Measurements from ENCODE around the gene FHOD3. TPM values are rescaled to one million over a fixed set of nuclear protein-coding genes. Genes with fewer than 3 reads are reported as not detected.

Gene FHOD3
- total and polyA plus RNA-seq, 7 donors: 5.4 to 98.2 (median 20.2) TPM

DNA sequence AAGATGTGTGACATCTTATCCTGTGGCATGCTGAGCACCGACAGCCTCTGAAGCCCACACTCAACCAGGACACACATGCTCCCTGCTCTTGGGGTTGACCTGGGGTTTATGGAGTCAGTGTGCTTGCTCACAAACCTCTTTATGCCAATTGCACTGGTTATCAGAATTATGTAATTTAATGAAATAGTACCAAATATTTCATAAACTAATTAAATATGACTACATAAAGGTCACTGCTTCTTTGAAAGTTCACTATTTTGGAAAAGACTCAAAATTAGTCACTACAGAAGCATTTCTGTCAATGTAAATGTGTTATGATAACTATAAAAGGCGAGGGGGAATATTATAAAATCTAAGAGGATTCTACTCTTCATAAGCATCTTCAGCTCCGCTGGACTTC, 76.7 kb downstream of the FHOD3 start:
- 62 to 84% (median 73%) methylated on average over 3 of the region's 3 CpGs for WGBS, 3 donors
- TF ChIP-seq CTCF (IDR thresholded peaks at IDR 0.05): no peak
- Histone ChIP-seq H3K4me1 (peaks cover 19% of the 10 kb centered on the region), H3K4me3 (no peak overlapping the region), H3K36me3 (ENCODE audit: insufficient read depth in 1 of 2, low read depth in 1 of 2) (no peaks in the 10 kb centered on the region), H3K27me3 (ENCODE audit: insufficient read depth in 3 of 3, low read length in 2 of 3) (no peaks in the 10 kb centered on the region), H3K9me3 (no peaks in the 10 kb centered on the region), H3K27ac (no peak overlapping the region)
- intact Hi-C loops (cut with DNase I): no loop called here
- ATAC-seq (no peak), DNase-seq (no peak)

GRCh38 chr18:36375118-36375517, 77.6 kb downstream of the FHOD3 start:
- intact Hi-C loops (cut with DNase I): loop anchor here in 1 of 2 donors (5.0 kb wide), 1 partner anchor 38 kb away; no protein-coding TSS in a partner anchor
- no peak overlapping the region for H3K27ac ChIP-seq
- no peaks in the 10 kb centered on the region for H3K9me3 ChIP-seq
- no peaks in the 10 kb centered on the region for H3K27me3 ChIP-seq (ENCODE audit: insufficient read depth in 3 of 3, low read length in 2 of 3)
- no peak for ATAC-seq
- 73 to 79% (median 76%) methylated on average over 5 of the region's 5 CpGs for WGBS, 3 donors
- H3K4me3 ChIP-seq: no peak overlapping the region
- peaks cover 24% of the 10 kb centered on the region for H3K4me1 ChIP-seq
- no peak for DNase-seq
- H3K36me3 ChIP-seq (ENCODE audit: insufficient read depth in 1 of 2, low read depth in 1 of 2): no peaks in the 10 kb centered on the region
- no peak for TF ChIP-seq CTCF (IDR thresholded peaks at IDR 0.05)

GRCh38 chr18:36376361-36376760, 78.8 kb downstream of the FHOD3 start:
- no peaks in the 10 kb centered on the region for H3K27me3 ChIP-seq (ENCODE audit: insufficient read depth in 3 of 3, low read length in 2 of 3)

GRCh38 chr18:36377626-36378025, 80.1 kb downstream of the FHOD3 start:
- DNase-seq (no peak), ATAC-seq (peak in 2 of 4 donors; percentile 31 to 33)
- no peak overlapping the region for H3K27ac ChIP-seq
- H3K4me1 ChIP-seq: peaks cover 24% of the 10 kb centered on the region
- H3K36me3 ChIP-seq (ENCODE audit: insufficient read depth in 1 of 2, low read depth in 1 of 2): no peaks in the 10 kb centered on the region
- no peaks in the 10 kb centered on the region for H3K9me3 ChIP-seq
- WGBS, 3 donors: 85 to 88% (median 87%) methylated on average over 3 of the region's 3 CpGs
- H3K27me3 ChIP-seq (ENCODE audit: insufficient read depth in 3 of 3, low read length in 2 of 3): no peaks in the 10 kb centered on the region
- H3K4me3 ChIP-seq: no peak overlapping the region
- intact Hi-C loops (cut with DNase I): loop anchor here in 1 of 2 donors (5.0 kb wide), 1 partner anchor 40 kb away; no protein-coding TSS in a partner anchor
- no peak for TF ChIP-seq CTCF (IDR thresholded peaks at IDR 0.05)

More at GRCh38 chr18:36376361-36376760, 78.8 kb downstream of the FHOD3 start:
- ATAC-seq: no peak
- no peaks in the 10 kb centered on the region for H3K9me3 ChIP-seq
- H3K4me1 ChIP-seq: peaks cover 24% of the 10 kb centered on the region
- DNase-seq: no peak
- WGBS, 3 donors: 68 to 91% (median 71%) methylated on average over 1 of the region's 1 CpG
- no peak overlapping the region for H3K4me3 ChIP-seq
- intact Hi-C loops (cut with DNase I): loop anchor here in 1 of 2 donors (5.0 kb wide), 1 partner anchor 39 kb away; no protein-coding TSS in a partner anchor
- no peaks in the 10 kb centered on the region for H3K36me3 ChIP-seq (ENCODE audit: insufficient read depth in 1 of 2, low read depth in 1 of 2)
- no peak for TF ChIP-seq CTCF (IDR thresholded peaks at IDR 0.05)
- no peak overlapping the region for H3K27ac ChIP-seq

- peak in 2 of 4 donors; percentile 29 to 30 for ATAC-seq
- no peak for TF ChIP-seq CTCF (IDR thresholded peaks at IDR 0.05)
- DNase-seq: no peak
- Histone ChIP-seq H3K27ac (no peak overlapping the region), H3K9me3 (no peaks in the 10 kb centered on the region), H3K27me3 (ENCODE audit: insufficient read depth in 3 of 3, low read length in 2 of 3) (no peaks in the 10 kb centered on the region), H3K4me3 (no peak overlapping the region), H3K4me1 (peaks cover 25% of the 10 kb centered on the region), H3K36me3 (ENCODE audit: insufficient read depth in 1 of 2, low read depth in 1 of 2) (no peaks in the 10 kb centered on the region)
- intact Hi-C loops (cut with DNase I): loop anchor here in 1 of 2 donors (5.0 kb wide), 1 partner anchor 41 kb away; no protein-coding TSS in a partner anchor
- WGBS, 3 donors: 24 to 71% (median 26%) methylated on average over 2 of the region's 2 CpGs
These were observed 80.7 kb downstream of the FHOD3 start for GRCh38 chr18:36378205-36378604.
